Duodenal mucosa (tissue), 2 donors: ENCODE data around the gene FRAT2.

Experiments
- H3K27ac ChIP-seq: one replicate; pipeline ENCODE4 v1.7.0; 2013; ENCODE audit warnings: low read depth, low read length
- H3K27me3 ChIP-seq, 2 donors: one replicate each; pipeline ENCODE4 v1.7.0; 2013; ENCODE audit warnings: low read length in 2 of 2, control low read depth in 1 of 2; ENCODE audit not compliant: insufficient read depth in 2 of 2, control insufficient read depth in 1 of 2
- H3K36me3 ChIP-seq, 2 donors: one replicate each; pipeline ENCODE4 v1.7.0; 2013; ENCODE audit warnings: low read length in 2 of 2, control low read depth in 1 of 2; ENCODE audit not compliant: insufficient read depth in 2 of 2, control insufficient read depth in 1 of 2
- H3K4me1 ChIP-seq, 2 donors: one replicate each; pipeline ENCODE4 v1.7.0; 2013; ENCODE audit warnings: low read length in 2 of 2, control low read depth in 1 of 2; ENCODE audit not compliant: insufficient read depth in 2 of 2, control insufficient read depth in 1 of 2
- H3K4me3 ChIP-seq, 2 donors: one replicate each; pipeline ENCODE4 v1.7.0; 2013; ENCODE audit warnings: low read length in 2 of 2, low read depth in 1 of 2
- H3K9ac ChIP-seq, 2 donors: one replicate each; pipeline ENCODE4 v1.7.0; 2013; ENCODE audit warnings: low read length in 2 of 2, low read depth in 1 of 2
- H3K9me3 ChIP-seq, 2 donors: one replicate each; pipeline ENCODE4 v1.7.0; 2013; ENCODE audit warnings: low read length in 2 of 2, control low read depth in 1 of 2; ENCODE audit not compliant: control insufficient read depth in 1 of 2

Gene FRAT2, protein sequence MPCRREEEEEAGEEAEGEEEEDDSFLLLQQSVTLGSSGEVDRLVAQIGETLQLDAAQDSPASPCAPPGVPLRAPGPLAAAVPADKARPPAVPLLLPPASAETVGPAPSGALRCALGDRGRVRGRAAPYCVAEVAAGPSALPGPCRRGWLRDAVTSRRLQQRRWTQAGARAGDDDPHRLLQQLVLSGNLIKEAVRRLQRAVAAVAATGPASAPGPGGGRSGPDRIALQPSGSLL

GRCh38 chr10:97334370-97335175 is at the start of gene FRAT2:
Gene FRAT2, minus strand, starts transcription at chr10:97334729. Its CDS starts 157 bp downstream, at chr10:97334572.
- peaks cover 0 to 4% of the 10 kb centered on the region in 2 donors for H3K36me3 ChIP-seq
- H3K4me1 ChIP-seq, result peaks cover 22 to 27% of the 10 kb centered on the region in 2 donors
- no peaks in the 10 kb centered on the region for H3K9me3 ChIP-seq
- peak within 1 kb of the TSS; percentile 89 to 96 for H3K9ac ChIP-seq
- peak within 1 kb of the TSS; percentile 81 to 93 for H3K4me3 ChIP-seq
- H3K27ac ChIP-seq, result peak within 1 kb of the TSS; percentile 79
- H3K27me3 ChIP-seq, result no peaks in the 10 kb centered on the region

GRCh38 chr10:97384156-97384555 is 49.6 kb upstream of the FRAT2 start:
- Histone ChIP-seq H3K9ac (no peak overlapping the region), H3K36me3 (peaks cover 8 to 36% of the 10 kb centered on the region in 2 donors), H3K4me1 (peaks cover 22 to 25% of the 10 kb centered on the region in 2 donors), H3K27ac (no peak overlapping the region), H3K9me3 (no peaks in the 10 kb centered on the region), H3K4me3 (no peak overlapping the region), H3K27me3 (no peaks in the 10 kb centered on the region)

DNA sequence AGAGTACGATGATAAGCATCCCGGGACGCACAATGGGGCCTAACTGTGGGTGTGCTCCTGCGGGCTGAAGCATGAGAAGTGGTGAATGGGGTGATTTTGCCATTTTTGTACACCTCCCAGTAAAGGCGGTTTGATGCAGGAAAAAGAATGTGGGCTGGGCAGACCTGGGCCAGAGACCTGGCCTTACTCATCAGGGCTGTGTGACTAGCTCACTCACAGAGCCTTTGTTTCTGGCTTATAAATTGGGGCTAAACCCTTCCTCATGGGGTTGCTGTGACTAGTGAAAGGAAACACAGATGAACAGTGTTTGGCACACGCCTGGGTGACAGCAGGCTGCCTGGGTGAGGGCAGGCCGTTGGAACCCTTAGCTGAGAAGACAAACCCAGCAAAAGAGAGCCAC is 48.6 kb upstream of the FRAT2 start:
- Histone ChIP-seq H3K4me1 (peaks cover 23 to 25% of the 10 kb centered on the region in 2 donors), H3K9ac (no peak overlapping the region), H3K9me3 (no peaks in the 10 kb centered on the region), H3K27ac (no peak overlapping the region), H3K27me3 (no peaks in the 10 kb centered on the region), H3K4me3 (no peak overlapping the region), H3K36me3 (peaks cover 2 to 36% of the 10 kb centered on the region in 2 donors)

DNA sequence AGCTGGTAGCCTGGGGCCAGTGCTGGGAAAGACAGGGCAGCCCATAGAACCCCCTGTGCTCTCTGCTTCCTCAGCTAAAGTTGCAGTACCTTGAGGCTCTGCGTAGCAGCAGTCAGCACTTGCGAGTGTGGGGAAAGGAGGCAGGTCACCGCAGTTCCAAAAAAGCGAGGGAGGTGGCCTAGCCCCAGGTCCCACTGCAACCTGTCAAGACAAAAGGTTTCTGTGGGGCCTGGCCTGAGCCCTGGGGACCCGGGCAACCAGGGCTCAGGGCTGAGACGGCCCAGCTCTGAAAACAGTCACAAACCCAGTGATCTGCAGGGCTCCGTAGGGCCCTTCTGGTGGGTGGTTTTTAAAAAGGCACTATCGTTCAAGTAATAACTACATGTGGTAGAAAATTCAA is 47.1 kb upstream of the FRAT2 start:
- H3K36me3 ChIP-seq, result peaks cover 0 to 44% of the 10 kb centered on the region in 2 donors
- H3K27ac ChIP-seq, result no peak overlapping the region
- H3K27me3 ChIP-seq, result no peaks in the 10 kb centered on the region
- H3K9me3 ChIP-seq, result no peaks in the 10 kb centered on the region
- peaks cover 23 to 25% of the 10 kb centered on the region in 2 donors for H3K4me1 ChIP-seq
- no peak overlapping the region for H3K4me3 ChIP-seq
- no peak overlapping the region for H3K9ac ChIP-seq

DNA sequence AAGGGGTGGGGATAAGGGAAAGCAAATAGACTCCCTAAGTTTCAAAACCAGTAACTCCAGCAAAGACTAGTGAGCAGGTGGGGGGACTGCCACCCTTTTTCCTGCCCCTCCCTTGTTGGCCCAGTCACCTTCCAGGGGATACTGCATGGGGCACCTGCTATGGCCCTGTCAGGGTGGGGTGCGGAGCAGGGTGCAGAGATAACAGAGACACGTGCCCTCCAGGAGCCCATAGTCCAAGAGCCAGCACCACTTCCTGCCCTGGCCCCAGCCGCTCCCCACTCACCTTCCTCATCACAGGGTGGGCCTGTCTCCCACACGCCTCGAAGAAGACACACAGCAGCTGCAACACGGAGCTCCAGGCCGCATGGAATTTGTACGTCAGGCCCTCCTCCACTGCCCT is 46.0 kb upstream of the FRAT2 start:
- H3K27me3 ChIP-seq, result no peaks in the 10 kb centered on the region
- H3K9ac ChIP-seq, result peak overlapping the region; percentile 6 to 21
- H3K4me1 ChIP-seq, result peaks cover 23 to 25% of the 10 kb centered on the region in 2 donors
- no peaks in the 10 kb centered on the region for H3K9me3 ChIP-seq
- peaks cover 0 to 43% of the 10 kb centered on the region in 2 donors for H3K36me3 ChIP-seq
- H3K27ac ChIP-seq, result peak overlapping the region; percentile 64
- peak overlapping the region in 1 of 2 donors; percentile 4 for H3K4me3 ChIP-seq

- no peaks in the 10 kb centered on the region for H3K9me3 ChIP-seq
- H3K4me1 ChIP-seq, result peaks cover 23 to 25% of the 10 kb centered on the region in 2 donors
- H3K27ac ChIP-seq, result no peak overlapping the region
- peaks cover 0 to 36% of the 10 kb centered on the region in 2 donors for H3K36me3 ChIP-seq
- H3K4me3 ChIP-seq, result no peak overlapping the region
- H3K27me3 ChIP-seq, result no peaks in the 10 kb centered on the region
- H3K9ac ChIP-seq, result no peak overlapping the region
Measured at GRCh38 chr10:97378933-97379921, 44.7 kb upstream of the FRAT2 start.

DNA sequence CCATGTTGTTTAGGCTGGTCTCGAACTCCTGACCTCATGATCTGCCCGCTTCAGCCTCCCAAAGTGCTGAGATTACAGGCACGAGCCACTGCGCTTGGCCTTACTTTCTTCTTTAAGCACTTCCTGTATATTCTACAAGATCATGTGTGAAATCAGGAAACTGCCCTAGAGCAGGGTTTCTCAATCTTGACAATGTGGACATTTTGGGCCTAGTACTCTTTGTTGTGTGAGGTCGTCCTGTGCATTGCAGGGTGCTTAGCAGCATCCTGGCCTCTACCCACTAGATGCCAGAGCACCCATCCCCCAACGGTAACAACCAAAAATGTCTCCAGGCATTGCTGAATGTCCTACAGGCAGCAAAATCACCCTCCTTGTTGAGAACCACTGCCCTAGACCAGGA is 41.9 kb upstream of the FRAT2 start:
- no peaks in the 10 kb centered on the region for H3K9me3 ChIP-seq
- no peaks in the 10 kb centered on the region for H3K27me3 ChIP-seq
- no peak overlapping the region for H3K9ac ChIP-seq
- H3K27ac ChIP-seq, result no peak overlapping the region
- H3K4me3 ChIP-seq, result no peak overlapping the region
- H3K4me1 ChIP-seq, result peaks cover 21 to 23% of the 10 kb centered on the region in 2 donors
- peaks cover 18 to 53% of the 10 kb centered on the region in 2 donors for H3K36me3 ChIP-seq

DNA sequence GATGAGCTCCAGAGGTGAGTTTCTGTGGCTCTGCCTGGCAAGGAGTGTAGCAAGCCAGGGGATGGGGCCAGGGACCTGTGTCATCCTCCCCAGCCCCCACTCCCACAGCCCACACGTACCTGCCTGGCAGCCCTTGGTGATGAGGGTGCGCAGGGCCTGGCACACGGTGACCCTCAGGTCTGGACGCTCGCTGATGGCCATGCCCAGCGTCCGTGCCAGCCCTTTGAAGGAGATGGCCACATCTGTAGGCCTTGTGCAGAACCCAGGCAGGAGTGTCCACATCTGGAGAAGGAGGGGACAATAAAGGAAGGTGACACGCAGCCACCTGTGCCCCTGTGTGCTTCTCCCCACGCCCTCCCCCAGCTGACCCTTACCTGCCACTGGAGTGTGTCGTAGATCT is 38.9 kb upstream of the FRAT2 start:
- Histone ChIP-seq H3K4me3 (no peak overlapping the region), H3K4me1 (no peaks in the 10 kb centered on the region), H3K36me3 (peaks cover 34 to 72% of the 10 kb centered on the region in 2 donors), H3K9me3 (no peaks in the 10 kb centered on the region), H3K9ac (no peak overlapping the region), H3K27me3 (no peaks in the 10 kb centered on the region), H3K27ac (no peak overlapping the region)

GRCh38 chr10:97372233-97372875 is 37.8 kb upstream of the FRAT2 start:
- H3K27me3 ChIP-seq, result no peaks in the 10 kb centered on the region
- no peak overlapping the region for H3K9ac ChIP-seq
- H3K4me3 ChIP-seq, result no peak overlapping the region
- no peaks in the 10 kb centered on the region for H3K4me1 ChIP-seq
- H3K36me3 ChIP-seq, result peaks cover 34 to 66% of the 10 kb centered on the region in 2 donors
- H3K27ac ChIP-seq, result no peak overlapping the region
- H3K9me3 ChIP-seq, result no peaks in the 10 kb centered on the region
